A172 (cell line): ENCODE data around the gene HOXB4. TPM values are rescaled to one million over a fixed set of nuclear protein-coding genes. Genes with fewer than 3 reads are reported as not detected.

Experiments
- DNase-seq: peaks from one replicate; pipeline ENCODE4 v3.0.0-alpha.2; 2015; ENCODE audit warnings: low spot score
- total RNA-seq: library from RNA; depleted of rRNA; stranded (reverse); fragments of >200 nt; shearing (Covaris generic); gene quantifications from 2 replicates; pipeline ENCODE4 v1.2.3, GENCODE V29; 2014; rRNA removed

Gene HOXB4
- total RNA-seq, 1 experiment from 2014 or later: 5.1 TPM

- DNase-seq: no peak
Measured at GRCh38 chr17:48530887-48531272, 47.3 kb downstream of the HOXB4 start, which contains the start of gene HOXB1. TSS of gene HOXB1 (minus strand) at chr17:48531011. CDS start at chr17:48530904, 107 bp downstream.

GRCh38 chr17:48530208-48530886, 47.8 kb downstream of the HOXB4 start:
- no peak for DNase-seq

- no peak for DNase-seq
Measured at GRCh38 chr17:48529683-48530009, 48.5 kb downstream of the HOXB4 start.

GRCh38 chr17:48528936-48529682, 49.0 kb downstream of the HOXB4 start:
- no peak for DNase-seq

- no peak for DNase-seq
Measured at GRCh38 chr17:48528153-48528935, 49.8 kb downstream of the HOXB4 start.

- no peak for DNase-seq
Measured at GRCh38 chr17:48527547-48527932, 50.6 kb downstream of the HOXB4 start.

GRCh38 chr17:48526608-48527546, 51.3 kb downstream of the HOXB4 start:
- DNase-seq: no peak

Other genes with a start within 250 kb of the HOXB4 start
- gene SKAP1, start 148.1 kb downstream of the HOXB4 start, total RNA-seq: 2.6 TPM in 1 of 2 replicates, not detected in the other
- not detected in 2 replicates for gene HOXB1, start 47.3 kb downstream of the HOXB4 start, total RNA-seq
- 27.0 and 30.6 TPM in 2 replicates for gene HOXB2, start 33.2 kb downstream of the HOXB4 start, total RNA-seq
- gene HOXB3, start 11.9 kb upstream of the HOXB4 start, total RNA-seq: 20.1 and 24.1 TPM in 2 replicates
- 2.0 and 2.4 TPM in 2 replicates for gene HOXB5, start 15.4 kb upstream of the HOXB4 start, total RNA-seq
- gene HOXB6, start 26.6 kb upstream of the HOXB4 start, total RNA-seq: 40.2 and 58.7 TPM in 2 replicates
- 22.4 and 24.7 TPM in 2 replicates for gene HOXB7, start 32.7 kb upstream of the HOXB4 start, total RNA-seq
- gene HOXB8, start 36.9 kb upstream of the HOXB4 start, total RNA-seq: 34.8 and 56.0 TPM in 2 replicates
- gene HOXB9, start 48.0 kb upstream of the HOXB4 start, total RNA-seq: 6.2 and 8.3 TPM in 2 replicates
- gene PRAC1, start 144.2 kb upstream of the HOXB4 start, total RNA-seq: not detected in 2 replicates
- not detected in 2 replicates for gene PRAC2, start 144.8 kb upstream of the HOXB4 start, total RNA-seq
- 1.2 and 2.2 TPM in 2 replicates for gene HOXB13, start 150.4 kb upstream of the HOXB4 start, total RNA-seq
- 0.02 TPM in 1 of 2 replicates, not detected in the other for gene TTLL6, start 238.9 kb upstream of the HOXB4 start, total RNA-seq